HL-60 (cell line): Measurements from ENCODE around the gene SLC43A2.

Experiments used
- POLR2AphosphoS5 ChIP-seq: IDR thresholded peaks from 2 replicates; pipeline ENCODE4 v1.6.1; 2012; ENCODE audit warnings: low read depth
- TF ChIP-seq, protein P1 (sequence below): IDR thresholded peaks from one replicate; pipeline ENCODE4 v1.5.1; 2011; ENCODE audit warnings: low read length, control low read depth, inconsistent platforms; ENCODE audit not compliant: insufficient read depth

DNA sequence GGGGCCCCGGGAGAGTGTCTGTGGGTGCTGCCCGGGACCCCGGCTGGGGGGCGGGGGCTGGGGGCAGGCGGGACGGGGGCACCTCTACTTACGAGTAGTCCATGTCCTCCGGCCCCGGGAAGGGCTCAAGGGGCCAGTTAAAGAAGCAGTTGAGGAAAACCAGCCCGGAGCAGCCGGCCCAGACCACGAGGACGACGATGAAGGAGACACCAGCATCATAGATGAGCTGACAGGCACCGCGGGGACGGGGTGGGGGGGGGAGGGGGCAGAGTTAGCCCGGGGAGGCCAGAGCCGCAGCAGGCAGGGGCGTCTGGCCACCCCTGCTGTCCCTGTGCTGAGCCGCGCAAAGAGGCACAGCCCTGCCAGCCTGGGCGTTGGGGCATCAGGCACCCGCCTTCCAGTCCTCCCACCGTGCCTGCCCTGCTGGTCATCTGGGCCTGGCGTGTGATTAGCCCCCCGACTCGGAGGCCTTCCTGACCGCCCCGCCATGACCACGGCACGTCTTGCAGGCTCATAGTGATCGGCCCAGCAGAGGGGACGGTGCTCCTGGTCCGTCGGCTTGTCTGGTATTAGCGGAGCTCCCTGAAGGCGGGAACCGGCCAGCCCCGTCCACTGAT, 37.1 kb downstream of the SLC43A2 start:
- TF ChIP-seq, protein P1, sequence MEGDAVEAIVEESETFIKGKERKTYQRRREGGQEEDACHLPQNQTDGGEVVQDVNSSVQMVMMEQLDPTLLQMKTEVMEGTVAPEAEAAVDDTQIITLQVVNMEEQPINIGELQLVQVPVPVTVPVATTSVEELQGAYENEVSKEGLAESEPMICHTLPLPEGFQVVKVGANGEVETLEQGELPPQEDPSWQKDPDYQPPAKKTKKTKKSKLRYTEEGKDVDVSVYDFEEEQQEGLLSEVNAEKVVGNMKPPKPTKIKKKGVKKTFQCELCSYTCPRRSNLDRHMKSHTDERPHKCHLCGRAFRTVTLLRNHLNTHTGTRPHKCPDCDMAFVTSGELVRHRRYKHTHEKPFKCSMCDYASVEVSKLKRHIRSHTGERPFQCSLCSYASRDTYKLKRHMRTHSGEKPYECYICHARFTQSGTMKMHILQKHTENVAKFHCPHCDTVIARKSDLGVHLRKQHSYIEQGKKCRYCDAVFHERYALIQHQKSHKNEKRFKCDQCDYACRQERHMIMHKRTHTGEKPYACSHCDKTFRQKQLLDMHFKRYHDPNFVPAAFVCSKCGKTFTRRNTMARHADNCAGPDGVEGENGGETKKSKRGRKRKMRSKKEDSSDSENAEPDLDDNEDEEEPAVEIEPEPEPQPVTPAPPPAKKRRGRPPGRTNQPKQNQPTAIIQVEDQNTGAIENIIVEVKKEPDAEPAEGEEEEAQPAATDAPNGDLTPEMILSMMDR, result no peak
- no peak for TF ChIP-seq POLR2AphosphoS5
